Activated CD4-positive, CD25-positive, alpha-beta regulatory T cell treated with anti-CD3 and anti-CD28 coated beads, Interleukin-2, amount 50 U/mL, for 16 hours (primary cell): Measurements from ENCODE around the gene TNC.

Experiments
- DNase-seq: peaks from one replicate; pipeline ENCODE4 v3.0.0-alpha.2; 2020; ENCODE audit warnings: low read depth, low spot score

The TNC gene

DNA sequence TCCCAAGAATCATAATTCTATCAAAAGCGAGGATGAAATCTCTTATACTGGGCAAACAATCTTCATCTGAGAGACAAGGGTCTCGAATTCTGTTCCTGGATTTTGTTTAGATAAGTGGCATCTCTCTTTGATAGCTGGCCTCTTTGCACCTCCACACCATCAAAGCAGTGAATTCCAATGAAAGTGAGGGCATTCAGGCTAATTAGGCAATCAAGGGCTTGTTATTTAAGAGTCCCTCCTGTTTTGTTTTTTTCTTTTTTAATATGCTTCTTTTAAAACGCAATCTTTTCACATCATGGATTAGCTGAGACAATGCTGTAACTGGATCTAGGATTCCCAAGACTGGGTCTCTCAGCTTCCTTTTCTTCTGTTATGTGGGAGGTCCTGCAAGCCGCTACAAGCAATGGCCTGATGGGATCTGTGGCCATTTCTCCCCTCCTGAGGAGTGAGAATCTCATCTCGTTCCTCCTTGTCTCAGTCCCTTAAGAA is 67.9 kb downstream of the TNC start:
- no peak for DNase-seq

DNA sequence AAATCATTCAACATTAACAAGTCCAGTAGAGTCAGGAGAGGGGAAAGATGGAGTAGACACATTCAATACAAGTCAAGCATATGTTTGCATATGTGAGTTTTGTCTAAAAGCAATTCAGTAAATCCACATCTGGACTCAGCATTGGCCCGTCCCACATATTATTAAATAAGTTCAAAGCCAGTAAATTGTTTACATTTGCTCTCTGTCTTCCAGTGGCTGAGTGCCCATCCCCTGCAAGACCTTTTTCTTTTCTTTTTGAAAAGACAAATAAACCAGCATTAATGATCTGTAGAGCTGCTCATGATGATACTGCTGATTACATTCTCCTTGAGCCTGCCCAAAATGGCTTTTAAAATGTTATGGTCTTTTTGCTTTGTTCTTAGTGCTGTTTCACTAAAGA is 71.1 kb downstream of the TNC start:
- no peak for DNase-seq

DNA sequence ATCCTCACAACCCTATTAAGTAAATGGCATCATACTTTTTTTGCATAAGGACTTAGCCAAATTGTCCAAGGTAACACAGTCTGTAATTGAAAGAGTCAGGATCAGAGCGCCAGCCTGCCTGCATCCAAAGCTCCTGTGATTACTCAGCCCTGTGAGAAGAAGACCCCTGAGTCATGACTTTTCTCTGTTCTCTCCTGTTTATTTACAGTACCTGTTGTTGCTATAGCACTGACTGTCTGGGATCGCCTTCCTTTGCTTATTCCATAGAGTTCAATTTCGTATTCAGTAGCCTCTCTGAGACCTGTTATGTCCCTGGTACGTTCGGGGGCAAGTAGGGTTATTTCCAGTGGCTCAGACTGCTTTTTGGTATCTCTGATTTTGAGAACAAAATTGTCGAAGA is 71.8 kb downstream of the TNC start:
- no peak for DNase-seq

DNA sequence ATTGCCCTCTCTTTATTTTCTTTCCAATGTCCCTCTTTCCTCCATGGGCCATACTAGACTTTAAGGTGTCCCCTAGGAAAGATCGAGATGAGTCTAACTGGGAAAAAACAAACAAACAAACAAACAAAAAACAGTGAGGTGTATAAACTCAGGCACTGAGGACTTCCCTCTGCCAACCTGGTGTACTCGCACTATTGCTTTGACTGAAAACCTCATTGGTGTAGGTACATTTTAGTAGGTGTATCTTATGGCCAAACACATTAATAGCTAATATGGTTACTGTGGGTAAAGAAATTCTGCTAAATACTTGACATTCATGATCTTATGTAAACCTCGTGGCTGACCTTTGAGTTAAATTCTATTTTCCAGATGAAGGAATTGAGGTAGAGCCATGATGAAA is 74.3 kb downstream of the TNC start:
- no peak for DNase-seq

DNA sequence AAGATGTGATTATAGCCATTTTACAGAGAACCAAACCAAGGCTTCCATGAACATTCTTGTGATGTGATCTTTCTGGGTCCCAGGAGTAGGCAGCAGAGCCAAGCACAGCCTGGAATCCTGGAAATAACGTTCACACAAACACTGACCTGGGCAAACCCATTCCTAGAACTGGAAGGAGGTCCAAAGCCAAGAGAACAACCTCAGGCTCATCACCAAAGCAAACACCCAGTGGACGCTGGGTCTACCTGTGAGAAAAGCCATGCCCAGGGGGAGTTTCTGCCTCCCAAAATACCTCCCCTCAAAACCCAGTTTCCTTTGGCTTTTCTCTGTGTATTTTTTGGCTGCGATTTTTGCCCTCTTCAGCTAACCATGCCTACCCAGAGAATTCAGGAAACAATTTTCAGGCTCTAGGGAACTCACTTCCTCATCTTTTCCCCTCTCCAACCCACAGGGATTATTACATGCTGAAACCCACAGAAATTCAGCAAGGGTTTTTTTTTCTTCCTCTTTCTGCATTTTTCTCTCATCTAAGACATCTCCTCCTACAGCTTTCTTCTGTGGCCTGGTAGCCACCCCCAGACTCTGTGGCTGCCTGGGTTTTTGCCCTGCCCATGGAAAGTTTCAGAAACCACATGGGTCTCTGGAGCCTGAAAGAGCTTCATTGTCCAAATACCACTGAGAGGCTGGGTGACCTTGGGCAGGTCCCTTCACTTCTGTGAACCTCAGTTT is 75.0 kb downstream of the TNC start:
- DNase-seq, result no peak

DNA sequence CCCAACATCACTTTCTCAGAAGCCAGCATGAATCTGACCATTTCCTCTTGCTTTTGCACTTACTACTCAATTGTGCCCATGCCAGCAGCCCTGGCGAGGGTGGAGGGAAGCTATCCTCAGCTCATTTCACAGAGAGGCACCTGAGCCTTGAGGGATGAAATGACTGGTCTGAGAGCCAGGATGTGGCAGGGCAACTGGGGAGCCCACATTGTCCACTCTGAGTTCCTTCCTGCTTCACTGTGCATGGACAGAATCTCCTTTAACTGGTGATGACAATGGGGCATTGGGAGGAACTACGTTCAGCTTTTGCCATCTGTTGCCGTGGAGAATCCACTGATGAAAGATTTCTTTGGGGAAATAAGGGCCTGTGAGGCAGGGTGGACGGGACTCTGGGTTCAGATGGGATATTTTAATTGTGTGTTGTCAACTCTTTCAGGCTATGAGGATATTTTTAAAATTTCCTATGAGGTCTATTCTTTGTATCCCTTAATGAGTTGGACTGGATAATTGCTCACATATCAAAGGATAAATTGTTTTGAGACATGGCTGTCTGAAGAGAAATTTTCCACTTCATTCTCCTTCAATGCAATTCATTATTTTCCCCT is 78.3 kb downstream of the TNC start:
- no peak for DNase-seq

DNA sequence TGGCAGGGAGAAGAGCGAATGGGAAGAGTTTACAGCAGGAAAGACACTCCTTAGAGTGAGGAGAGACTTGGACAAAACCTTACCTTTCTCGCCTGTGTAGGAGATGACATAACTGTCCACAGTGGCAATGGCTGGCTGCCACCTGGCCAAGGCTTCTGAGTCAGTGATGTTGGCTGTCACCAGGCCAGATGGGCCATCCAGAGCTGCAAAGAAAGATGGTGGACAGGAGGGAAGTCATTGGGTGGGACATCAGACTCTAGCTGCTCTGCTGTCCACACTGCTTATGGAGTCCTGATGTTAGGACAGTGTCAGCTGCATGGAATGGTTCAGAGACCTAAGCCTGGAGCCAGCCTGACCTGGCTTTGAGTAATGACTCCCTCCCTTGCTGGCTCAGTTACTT is 79.8 kb downstream of the TNC start:
- DNase-seq, result no peak

DNA sequence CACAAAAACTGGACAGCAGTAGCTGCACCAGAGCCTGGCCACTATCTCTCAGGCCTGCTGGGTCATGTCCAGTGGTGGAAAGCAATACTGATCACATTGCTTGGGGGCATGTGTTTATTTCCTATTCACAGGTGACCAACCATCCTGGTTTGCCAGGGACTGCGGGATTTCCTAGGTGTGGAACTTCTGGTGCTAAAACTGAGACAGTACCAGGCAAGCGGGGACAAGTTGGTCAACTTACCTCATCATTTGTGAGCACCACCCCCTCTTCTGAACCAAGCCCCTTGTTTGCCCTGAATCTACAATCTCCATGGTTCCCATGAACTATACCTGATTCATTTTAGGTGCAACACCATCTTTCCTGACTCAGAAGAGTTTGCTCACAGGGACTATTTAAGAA is 81.3 kb downstream of the TNC start:
- no peak for DNase-seq

DNA sequence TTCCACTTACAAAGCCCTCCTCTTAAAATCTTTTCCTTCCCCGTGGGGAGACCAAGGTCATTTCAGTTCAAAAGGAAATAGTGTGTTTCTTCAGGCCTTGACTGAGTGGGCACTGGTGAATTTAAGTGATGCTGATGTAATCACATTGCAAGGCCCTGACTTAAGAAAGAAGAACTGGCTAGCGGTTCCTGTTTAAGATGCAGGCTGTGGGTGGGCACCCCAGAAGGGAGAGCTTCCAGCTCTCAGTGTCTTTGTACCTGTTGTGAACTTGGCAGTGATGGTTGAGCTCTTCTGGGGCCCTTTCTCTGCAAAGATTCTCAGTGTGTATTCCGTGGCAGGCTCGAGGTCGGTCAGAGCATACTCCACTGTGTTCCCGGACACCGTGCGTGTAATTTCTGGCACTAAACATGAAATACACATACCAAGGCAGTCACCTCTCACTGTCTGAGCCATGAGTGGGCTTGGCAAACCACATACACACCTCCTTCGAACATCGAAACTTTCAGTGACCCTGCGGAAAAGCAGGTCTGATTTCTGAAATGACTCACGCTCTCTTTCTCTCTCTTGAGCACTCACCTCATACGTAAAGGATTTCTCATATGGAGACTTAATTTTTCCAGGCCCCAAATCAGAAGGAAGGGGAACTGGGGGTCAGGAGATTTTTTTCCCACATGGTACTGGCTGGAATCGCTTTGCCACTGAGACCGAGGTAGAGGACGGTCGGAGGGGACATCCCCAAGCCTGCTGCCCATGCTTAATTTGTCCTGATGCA is 81.9 kb downstream of the TNC start:
- DNase-seq, result no peak

DNA sequence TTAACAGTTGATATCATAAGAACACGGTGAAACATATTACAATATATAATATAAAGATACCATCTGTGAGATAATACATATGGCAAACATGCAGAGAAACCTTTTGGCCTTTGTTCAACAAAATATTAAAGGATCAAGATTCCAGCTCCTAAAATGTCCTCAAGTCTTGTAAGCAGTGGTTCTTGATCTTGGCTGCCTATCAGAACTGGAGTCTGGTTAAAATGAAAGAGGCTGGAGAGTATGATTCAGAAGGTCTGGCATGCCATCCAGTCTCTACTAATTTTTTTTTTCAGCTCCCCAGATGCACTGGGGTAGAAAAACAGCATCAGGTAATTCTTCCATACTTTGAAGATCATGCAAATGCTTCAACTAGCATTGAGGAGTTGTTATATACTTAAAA is 83.2 kb downstream of the TNC start:
- DNase-seq, result no peak

DNA sequence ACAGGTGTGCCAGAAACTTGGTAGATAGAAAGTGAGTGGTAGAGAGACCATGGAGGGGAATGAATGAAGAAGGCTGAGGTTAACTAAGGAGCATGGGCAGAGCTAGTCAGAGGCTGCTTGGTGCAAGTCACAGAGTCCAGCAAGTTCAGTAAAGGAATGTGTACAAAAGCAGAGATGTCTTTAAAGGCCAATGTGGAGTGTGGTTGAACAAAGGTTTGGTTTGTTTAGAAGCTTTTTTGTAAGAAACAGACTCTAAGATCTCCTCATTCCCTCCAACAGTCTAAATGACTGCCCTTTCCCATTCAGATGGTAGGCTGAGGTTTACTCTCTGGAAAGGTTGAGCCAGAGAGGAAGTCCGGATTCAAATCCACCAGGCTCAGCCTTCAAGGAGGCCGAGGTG is 84.2 kb downstream of the TNC start:
- DNase-seq, result no peak

DNA sequence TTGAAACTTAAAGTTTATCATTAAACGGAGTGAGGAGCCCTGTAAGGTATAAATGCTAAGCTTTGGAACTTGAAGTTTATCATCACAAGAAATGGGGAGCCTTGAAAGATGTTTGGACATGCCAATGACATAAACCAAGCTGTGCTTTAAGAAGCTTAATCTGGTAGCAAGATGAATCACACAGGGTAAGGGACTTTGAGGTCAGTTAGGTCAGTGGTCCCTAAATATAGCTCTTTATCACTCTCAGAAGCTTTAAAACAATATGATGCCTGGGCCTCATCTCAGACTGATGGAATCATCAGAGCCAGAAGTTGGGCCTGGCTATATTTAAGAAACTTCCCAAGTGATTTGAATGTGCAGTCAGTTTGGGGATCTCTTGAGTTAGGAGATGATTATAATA is 85.7 kb downstream of the TNC start:
- DNase-seq, result no peak

DNA sequence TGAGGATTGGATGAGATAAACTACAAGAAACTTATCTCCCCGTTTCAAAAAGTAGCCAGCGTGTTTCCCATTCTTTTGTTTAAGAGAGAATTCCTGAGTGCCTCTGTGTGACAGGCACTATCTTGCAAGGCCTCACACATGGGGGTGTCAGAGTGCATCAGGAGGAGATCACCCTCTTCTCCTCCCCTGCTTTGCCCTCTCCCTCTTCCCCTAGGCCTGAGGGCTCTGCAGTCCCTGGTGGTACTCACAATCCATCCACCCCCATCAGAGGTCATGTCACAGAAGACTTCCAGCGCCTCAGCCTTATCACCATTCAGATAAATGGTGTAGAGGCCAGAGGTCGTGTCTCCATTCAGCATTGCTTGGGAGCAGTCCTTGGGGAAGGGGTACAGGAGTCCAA is 88.0 kb downstream of the TNC start:
- no peak for DNase-seq

DNA sequence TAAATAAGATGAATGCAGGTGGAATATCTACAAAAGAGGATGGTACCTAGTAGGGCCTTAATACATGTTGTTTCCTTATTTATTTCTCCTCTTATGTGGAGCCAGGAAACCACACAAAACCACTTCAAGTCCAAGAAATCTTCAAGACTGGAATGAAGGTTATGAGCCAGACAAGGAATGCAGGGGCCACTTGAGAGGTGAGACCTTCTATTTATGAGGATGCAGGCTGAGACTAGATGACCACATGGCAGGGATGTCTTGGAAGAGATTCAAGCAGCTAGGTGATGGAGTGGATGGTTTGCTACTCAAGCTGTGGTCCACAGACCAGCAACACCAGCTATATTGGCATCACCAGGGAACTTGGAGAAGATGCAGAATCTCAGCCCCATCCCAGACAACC is 92.2 kb downstream of the TNC start:
- DNase-seq, result no peak

DNA sequence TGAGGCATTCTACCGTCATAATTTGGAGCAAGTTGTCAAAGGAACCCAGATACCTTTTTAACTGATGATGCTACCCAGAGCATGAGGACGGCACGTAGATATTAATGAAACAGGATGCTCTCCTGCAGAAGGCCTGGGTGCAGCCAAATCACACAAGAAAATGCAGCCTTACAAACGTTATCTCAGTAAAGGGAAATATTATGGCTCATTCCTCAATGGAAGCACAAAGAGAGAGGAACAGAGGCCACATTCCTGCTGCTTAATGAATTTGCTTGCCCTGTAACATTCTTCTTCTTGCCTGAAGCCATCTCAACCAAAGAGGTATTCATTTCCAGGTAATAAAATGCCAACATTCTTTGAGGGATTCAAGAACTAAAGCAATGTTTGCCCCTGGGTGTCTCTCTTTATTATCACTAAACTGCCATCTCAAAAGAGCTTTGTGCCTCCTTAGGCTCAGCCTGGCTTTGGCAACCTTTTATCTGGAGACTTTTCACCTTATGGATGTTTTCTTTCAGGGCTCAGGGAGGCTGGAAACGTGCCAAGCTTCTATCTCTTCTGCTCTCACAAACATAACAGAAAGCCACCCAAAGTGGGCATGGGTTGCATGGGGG is 92.9 kb downstream of the TNC start:
- DNase-seq, result no peak

DNA sequence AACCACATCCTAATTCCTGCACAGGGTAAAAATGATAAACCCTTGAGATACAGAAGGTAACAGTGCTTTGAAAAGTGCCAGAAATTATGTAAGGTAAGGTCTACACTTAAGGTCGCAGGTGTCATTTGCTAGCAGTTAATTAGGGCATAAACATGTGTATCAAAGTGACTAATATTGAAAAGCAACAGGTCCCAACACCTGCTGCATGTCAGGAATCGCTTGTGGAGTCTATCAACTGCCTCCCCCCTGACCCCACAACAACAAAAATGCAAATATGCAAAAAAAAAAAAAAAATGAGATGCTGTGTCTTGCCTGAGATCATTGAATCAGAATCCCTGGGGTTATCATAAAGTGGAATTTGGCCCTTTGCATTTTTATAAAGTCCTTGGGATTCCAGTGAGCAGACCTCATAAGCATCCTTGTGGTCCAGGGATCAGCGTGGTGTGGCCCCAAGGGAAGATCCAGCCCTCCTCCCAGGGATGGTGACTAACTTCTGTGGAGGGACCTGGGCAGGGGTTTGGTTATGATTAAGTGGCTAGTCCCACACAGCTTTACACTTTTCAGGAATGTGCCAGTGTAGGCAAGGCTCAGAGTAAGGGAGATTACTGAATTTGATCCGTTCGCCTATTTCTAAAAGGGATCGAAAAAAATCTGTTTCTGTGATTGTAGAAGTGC is 95.1 kb downstream of the TNC start:
- DNase-seq, result no peak

DNA sequence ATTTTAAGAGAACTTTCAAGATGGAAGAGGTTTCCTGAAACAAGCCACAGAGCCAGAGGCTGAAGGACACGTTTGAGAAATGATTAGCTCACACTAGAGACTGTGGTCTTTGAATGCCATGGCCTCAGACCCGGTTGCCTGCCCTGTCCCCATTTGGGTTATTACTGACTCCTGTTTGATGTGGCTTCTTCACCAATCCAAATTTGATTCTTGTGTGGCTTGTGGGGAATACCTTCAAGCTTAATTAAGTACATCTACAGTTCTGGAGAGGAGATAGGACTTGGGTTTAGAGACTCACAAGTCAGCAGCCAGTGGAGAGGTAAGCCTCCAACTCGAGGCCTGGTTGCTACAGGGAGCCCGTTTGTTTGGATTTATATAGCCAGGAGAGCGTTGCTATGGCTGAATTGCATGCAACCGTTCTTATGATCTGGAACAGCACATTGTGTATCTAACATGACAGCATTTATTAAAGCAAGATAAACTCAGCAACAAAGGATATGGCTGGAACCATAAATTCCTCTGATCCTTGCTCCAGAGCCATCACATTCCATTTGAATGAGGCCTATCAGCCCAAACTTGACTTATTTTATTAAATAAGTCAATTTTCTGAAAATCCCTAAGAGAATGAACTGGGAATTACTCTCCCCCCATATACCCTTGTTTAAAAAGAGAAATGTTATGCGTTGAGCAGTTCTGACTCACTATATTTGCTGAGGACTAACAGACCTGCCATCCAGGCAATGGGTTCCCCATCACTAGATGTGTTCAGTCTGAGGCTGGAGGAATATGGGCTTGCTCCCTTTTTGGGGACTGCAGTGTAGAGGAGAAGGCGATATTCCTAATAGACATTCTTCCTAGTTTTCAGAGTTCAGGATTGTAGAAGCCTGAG is 99.2 kb downstream of the TNC start:
- no peak for DNase-seq

DNA sequence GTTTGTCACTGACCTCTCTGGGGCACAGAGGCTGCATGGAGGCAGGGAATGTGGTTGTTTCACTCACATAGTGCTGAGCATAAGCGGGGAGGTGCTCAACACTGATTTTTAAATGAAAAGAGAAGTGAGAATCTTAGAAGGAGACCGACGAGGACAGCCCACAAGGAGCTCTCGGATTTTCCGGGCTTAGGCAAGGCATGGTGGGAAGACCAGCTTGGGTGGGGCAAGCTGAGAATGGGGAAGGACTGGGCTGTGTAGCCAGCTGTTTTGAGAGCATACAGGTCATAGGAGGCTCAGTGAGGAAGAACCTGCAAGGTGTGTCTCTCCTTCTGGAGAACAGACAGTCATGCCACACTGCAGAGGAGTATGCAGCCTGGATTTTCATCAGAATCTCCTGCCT is 101.6 kb downstream of the TNC start:
- no peak for DNase-seq

DNA sequence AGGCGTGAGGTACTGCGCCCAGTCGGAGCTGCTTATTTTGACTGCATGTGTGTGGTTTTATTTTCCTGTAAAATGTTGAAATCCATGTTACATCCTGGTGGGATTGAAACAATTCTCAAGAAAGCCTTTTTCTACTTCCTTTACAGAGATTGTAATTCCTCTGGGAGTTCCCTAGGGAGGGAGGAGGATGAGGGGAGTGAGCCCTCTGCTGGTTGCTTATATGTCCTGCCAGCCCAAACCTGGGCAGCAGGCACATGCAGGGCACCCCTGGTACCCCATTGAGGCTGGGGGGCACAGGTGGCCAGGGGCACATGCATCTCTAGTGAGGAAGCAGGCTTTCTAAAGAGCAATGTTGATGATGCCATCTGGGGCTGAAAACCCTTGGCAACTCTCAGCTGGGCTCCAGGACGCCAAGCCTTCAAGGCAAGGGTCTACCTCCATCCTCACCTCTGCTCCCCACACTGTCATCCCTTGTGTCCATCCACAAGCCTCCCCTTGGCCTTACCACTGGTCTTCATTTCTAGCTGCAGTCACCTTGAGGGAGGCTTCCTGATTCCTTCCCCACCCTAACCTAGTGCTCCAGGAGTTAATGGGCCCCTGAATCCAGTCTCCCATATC is 102.8 kb downstream of the TNC start:
- no peak for DNase-seq

DNA sequence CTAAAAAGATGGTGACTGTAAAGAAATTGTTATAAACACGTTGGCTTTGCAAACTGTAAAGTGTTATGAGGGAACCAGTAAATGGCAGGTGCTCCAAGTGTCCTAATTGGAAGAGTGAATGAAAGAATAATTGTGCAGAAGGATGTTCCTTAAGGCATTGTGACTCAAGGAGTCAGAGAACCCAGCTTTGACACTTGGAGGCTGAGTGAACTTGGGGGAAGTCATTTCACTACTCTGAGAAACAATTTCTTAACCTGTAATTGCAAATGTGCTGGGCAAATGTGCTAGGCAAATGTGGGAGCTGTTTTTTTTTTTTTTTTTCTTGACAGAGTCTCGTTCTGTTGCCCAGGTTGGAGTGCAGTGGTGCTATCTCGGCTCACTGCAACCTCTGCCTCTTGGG is 103.5 kb downstream of the TNC start:
- DNase-seq, result no peak
